GM19328 (cell line): ENCODE data around the gene ZC3H12A.

Experiments used
- ATAC-seq: cut with Tn5 transposase; IDR thresholded peaks from one replicate; pipeline ENCODE4 v1.9.1; 2021; ENCODE audit warnings: mild to moderate bottlenecking, moderate library complexity; ENCODE audit not compliant: unreplicated experiment

The ZC3H12A gene

GRCh38 chr1:37477946-37478345, 3.6 kb downstream of the ZC3H12A start:
- no peak for ATAC-seq

- no peak for ATAC-seq
Measured at GRCh38 chr1:37478451-37478881, 4.1 kb downstream of the ZC3H12A start.

GRCh38 chr1:37478890-37479254, 4.5 kb downstream of the ZC3H12A start:
- ATAC-seq = no peak

- no peak for ATAC-seq
Measured at GRCh38 chr1:37479255-37480124, 5.1 kb downstream of the ZC3H12A start.

GRCh38 chr1:37480125-37480466, 5.7 kb downstream of the ZC3H12A start:
- ATAC-seq = no peak

GRCh38 chr1:37480581-37481288, 6.4 kb downstream of the ZC3H12A start:
- no peak for ATAC-seq

- ATAC-seq = no peak
Measured at GRCh38 chr1:37481289-37482003, 7.1 kb downstream of the ZC3H12A start.

- ATAC-seq = no peak
Measured at GRCh38 chr1:37482004-37482785, 7.8 kb downstream of the ZC3H12A start.

GRCh38 chr1:37482796-37483744, 8.7 kb downstream of the ZC3H12A start:
- ATAC-seq = no peak

- ATAC-seq = no peak
Measured at GRCh38 chr1:37483785-37484184, 9.4 kb downstream of the ZC3H12A start.

- no peak for ATAC-seq
Measured at GRCh38 chr1:37484325-37485051, 10.1 kb downstream of the ZC3H12A start.

GRCh38 chr1:37485902-37486679, 11.7 kb downstream of the ZC3H12A start:
- no peak for ATAC-seq

GRCh38 chr1:37486680-37487618, 12.6 kb downstream of the ZC3H12A start:
- ATAC-seq = no peak

- no peak for ATAC-seq
Measured at GRCh38 chr1:37487619-37487984, 13.2 kb downstream of the ZC3H12A start.

GRCh38 chr1:37493336-37494098, 19.1 kb downstream of the ZC3H12A start:
- ATAC-seq = no peak

- ATAC-seq = no peak
Measured at GRCh38 chr1:37495875-37496274, 21.5 kb downstream of the ZC3H12A start.

GRCh38 chr1:37497832-37498231, 23.5 kb downstream of the ZC3H12A start:
- no peak for ATAC-seq
